Measurements from ENCODE around the gene MC1R. TPM values are rescaled to one million over a fixed set of nuclear protein-coding genes. Genes with fewer than 3 reads are reported as not detected.

MC1R gene
- total and polyA plus RNA-seq, 2 of the 4 experiments (the other 2 are of a cell fraction), result 3.8 to 9.5 TPM

DNA sequence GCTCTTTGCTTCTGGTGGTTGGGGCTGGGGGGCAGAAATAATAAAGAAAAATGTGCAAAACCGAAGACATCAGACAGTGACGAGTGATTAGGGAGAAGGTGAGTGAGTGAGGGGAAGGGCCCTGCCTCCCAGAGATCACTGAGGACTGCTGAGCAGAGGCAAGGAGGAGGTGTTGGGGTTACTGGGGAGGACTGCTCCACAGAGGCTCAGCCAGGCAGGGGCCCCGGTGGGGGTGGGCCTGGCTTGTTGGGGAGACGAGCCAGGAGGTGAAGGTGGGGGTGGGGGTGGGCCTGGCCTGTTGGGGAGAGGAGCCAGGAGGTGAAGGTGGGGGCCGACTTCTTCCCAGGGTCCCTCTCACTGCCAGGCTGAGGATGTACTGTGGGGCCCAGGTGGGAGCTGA lies 27.9 kb downstream of the MC1R start:
- no peak overlapping the region for H4K8ac ChIP-seq (ENCODE audit: low read depth in 2 of 2, low read length in 2 of 2)
- in situ Hi-C loops (cut with MboI; ENCODE audit: low sequenced_read_pairs) (no loop called here), intact Hi-C loops (cut with micrococcal nuclease) (no loop called here), dilution Hi-C loops (cut with HindIII; ENCODE audit: low sequenced_read_pairs, unreplicated experiment) (no loop called here)
- H3K36me3 ChIP-seq (ENCODE audit: control insufficient read depth, insufficient read depth, low read length), result no peaks in the 10 kb centered on the region
- no peak overlapping the region for H2BK15ac ChIP-seq (ENCODE audit: low read depth, low read length)
- no peak overlapping the region for H2BK5ac ChIP-seq (ENCODE audit: low read depth, low read length, poor library complexity, severe bottlenecking)
- no peak overlapping the region for H2AK9ac ChIP-seq (replicated peaks; ENCODE audit: low read depth, low read length, poor library complexity)
- no peak overlapping the region for H3K18ac ChIP-seq (ENCODE audit: low read depth, low read length)
- no peak overlapping the region for H3K27ac ChIP-seq (ENCODE audit: insufficient read depth, low read length)
- H3K56ac ChIP-seq (ENCODE audit: extremely low read depth, insufficient read depth, low read length), result no peak overlapping the region
- no peak overlapping the region for H4K91ac ChIP-seq (ENCODE audit: insufficient read depth, low read depth, low read length)
- H3K27me3 ChIP-seq (ENCODE audit: control insufficient read depth, insufficient read depth, low read length), result no peaks in the 10 kb centered on the region
- no peak overlapping the region for H2AFZ ChIP-seq (replicated peaks; ENCODE audit: low read length, poor library complexity)
- POLR2A ChIA-PET (ENCODE audit: unreplicated experiment), result no interaction called here
- TF ChIP-seq MXI1 (IDR thresholded peaks at IDR 0.05; ENCODE audit: borderline replicate concordance, low read depth, low read length), result no peak
- TF ChIP-seq MAZ (IDR thresholded peaks at IDR 0.05; ENCODE audit: borderline replicate concordance, low read depth, low read length), result no peak
- no peak for TF ChIP-seq MAFK (IDR thresholded peaks at IDR 0.05; ENCODE audit: low read depth, low read length)
- TF ChIP-seq, protein P1, sequence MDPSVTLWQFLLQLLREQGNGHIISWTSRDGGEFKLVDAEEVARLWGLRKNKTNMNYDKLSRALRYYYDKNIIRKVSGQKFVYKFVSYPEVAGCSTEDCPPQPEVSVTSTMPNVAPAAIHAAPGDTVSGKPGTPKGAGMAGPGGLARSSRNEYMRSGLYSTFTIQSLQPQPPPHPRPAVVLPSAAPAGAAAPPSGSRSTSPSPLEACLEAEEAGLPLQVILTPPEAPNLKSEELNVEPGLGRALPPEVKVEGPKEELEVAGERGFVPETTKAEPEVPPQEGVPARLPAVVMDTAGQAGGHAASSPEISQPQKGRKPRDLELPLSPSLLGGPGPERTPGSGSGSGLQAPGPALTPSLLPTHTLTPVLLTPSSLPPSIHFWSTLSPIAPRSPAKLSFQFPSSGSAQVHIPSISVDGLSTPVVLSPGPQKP (IDR thresholded peaks at IDR 0.05; ENCODE audit: borderline replicate concordance, low read depth, low read length), result no peak
- TF ChIP-seq, protein P2, sequence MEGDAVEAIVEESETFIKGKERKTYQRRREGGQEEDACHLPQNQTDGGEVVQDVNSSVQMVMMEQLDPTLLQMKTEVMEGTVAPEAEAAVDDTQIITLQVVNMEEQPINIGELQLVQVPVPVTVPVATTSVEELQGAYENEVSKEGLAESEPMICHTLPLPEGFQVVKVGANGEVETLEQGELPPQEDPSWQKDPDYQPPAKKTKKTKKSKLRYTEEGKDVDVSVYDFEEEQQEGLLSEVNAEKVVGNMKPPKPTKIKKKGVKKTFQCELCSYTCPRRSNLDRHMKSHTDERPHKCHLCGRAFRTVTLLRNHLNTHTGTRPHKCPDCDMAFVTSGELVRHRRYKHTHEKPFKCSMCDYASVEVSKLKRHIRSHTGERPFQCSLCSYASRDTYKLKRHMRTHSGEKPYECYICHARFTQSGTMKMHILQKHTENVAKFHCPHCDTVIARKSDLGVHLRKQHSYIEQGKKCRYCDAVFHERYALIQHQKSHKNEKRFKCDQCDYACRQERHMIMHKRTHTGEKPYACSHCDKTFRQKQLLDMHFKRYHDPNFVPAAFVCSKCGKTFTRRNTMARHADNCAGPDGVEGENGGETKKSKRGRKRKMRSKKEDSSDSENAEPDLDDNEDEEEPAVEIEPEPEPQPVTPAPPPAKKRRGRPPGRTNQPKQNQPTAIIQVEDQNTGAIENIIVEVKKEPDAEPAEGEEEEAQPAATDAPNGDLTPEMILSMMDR (conservative IDR thresholded peaks at IDR 0.05; ENCODE audit: low read depth, low read length), result no peak
- no peak for TF ChIP-seq RFX5 (IDR thresholded peaks at IDR 0.05; ENCODE audit: low read depth, low read length)
- no peak for TF ChIP-seq RCOR1 (IDR thresholded peaks at IDR 0.05; ENCODE audit: insufficient replicate concordance, low read length)
- TF ChIP-seq FOS (IDR thresholded peaks at IDR 0.05; ENCODE audit: low read depth, low read length), result no peak
- no peak for TF ChIP-seq CHD1 (IDR thresholded peaks at IDR 0.05; ENCODE audit: low read depth, low read length)
- no peak for TF ChIP-seq SMC3 (IDR thresholded peaks at IDR 0.05; ENCODE audit: low read depth, low read length)
- DNase-seq, result no peak
- H4K5ac ChIP-seq (ENCODE audit: low read depth, low read length), result no peak overlapping the region
- H3K23ac ChIP-seq (ENCODE audit: low read depth, low read length), result no peak overlapping the region
- no peak overlapping the region for H2BK120ac ChIP-seq (ENCODE audit: low read depth, low read length)
- H2AK5ac ChIP-seq (ENCODE audit: low read depth, low read length), result no peak overlapping the region
- BruUV-seq (replicated peaks), result no TSS peak
- no peak for ATAC-seq (ENCODE audit: low read depth)
- H3K9ac ChIP-seq (ENCODE audit: low read depth, low read length), result no peak overlapping the region
- peaks cover 10 to 24% of the 10 kb centered on the region in 2 experiments for H3K79me1 ChIP-seq (ENCODE audit: low read depth in 1 of 2, low read length in 2 of 2)
- CTCF ChIA-PET, result no interaction called here
- H3K4ac ChIP-seq (ENCODE audit: low read depth, low read length), result no peak overlapping the region
- no peak overlapping the region for H3K4me2 ChIP-seq (ENCODE audit: low read depth, low read length)
- H3K9me3 ChIP-seq (ENCODE audit: control insufficient read depth, insufficient read depth, low read length), result no peaks in the 10 kb centered on the region
- no peak overlapping the region for H3K4me3 ChIP-seq (ENCODE audit: insufficient read depth, low read depth, low read length)
- H3K14ac ChIP-seq (replicated peaks; ENCODE audit: low read depth, low read length), result no peak overlapping the region
- no peak overlapping the region for H2BK20ac ChIP-seq (ENCODE audit: low read depth, low read length)
- no peaks in the 10 kb centered on the region; the same call in 1 of the 2 replicates for H4K20me1 ChIP-seq (ENCODE audit: insufficient read depth, low read length)
- peaks cover 6% of the 10 kb centered on the region; the same call in 1 of the 2 replicates for H3K4me1 ChIP-seq (ENCODE audit: control insufficient read depth, insufficient read depth, low read length)
- WGBS, 2 experiments (ENCODE audit: extremely low coverage in 2 of 2, insufficient read length in 1 of 2), result 60% methylated on average over 1 of the region's 5 CpGs; no CpG with 5 or more reads in 1 of the 2 experiments
- H3K9me1 ChIP-seq (ENCODE audit: insufficient read depth, low read length), result no peaks in the 10 kb centered on the region

Measured in IMR-90 (cell line).